OCI-LY3 (cell line): ENCODE data around the gene EIF6.

ENCODE experiments used
- CTCF ChIP-seq: fragments of 200-600, 300-600 bp; sonication (generic); IDR thresholded peaks from 2 replicates; pipeline ENCODE4 v1.5.1; 2014; ENCODE audit warnings: antibody characterized with exemption, low read length, low read depth
- EZH2phosphoT487 ChIP-seq: fragments of 200-600 bp; shearing (Covaris generic); IDR thresholded peaks from 2 replicates; pipeline ENCODE4 v1.6.1; 2018; ENCODE audit warnings: antibody characterized with exemption, mixed run types, low read depth

GRCh38 chr20:35273449-35274171 lies 11.0 kb downstream of the EIF6 start:
- TF ChIP-seq CTCF (no peak), EZH2phosphoT487 (no peak)
